ENCODE measurements around the gene NKRF. TPM values are rescaled to one million over a fixed set of nuclear protein-coding genes. Genes with fewer than 3 reads are reported as not detected.
A peak's percentile ranks its signal among the peaks of the same experiment; 100 is the strongest.

The NKRF gene
- total RNA-seq, 2 experiments from 2014 or later = 19.5 to 20.2 TPM

DNA sequence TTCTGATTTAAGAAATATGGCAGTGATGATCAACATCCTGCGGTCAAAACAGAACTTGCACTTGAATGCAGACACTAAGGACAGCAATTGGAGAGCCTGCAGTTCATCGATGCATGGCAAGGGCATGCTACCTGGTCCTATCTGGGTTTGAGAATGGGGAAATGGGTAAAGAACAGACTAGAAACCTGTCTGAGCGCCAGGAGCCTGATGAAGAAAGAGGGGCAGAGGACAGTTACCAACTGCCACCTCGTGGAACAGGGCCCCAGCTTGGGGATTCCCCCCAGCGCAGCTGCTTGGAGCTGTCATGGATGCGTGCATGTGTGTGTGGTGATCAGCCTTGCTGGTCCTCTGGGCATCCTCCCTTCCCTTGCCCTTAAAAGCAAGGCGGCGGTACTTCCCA is 30.2 kb upstream of the NKRF start:
- Mint-ChIP-seq H3K27me3 (no peaks in the 10 kb centered on the region), H3K36me3 (peaks cover 38% of the 10 kb centered on the region), H3K27ac (no peak overlapping the region), H3K4me3 (no peak overlapping the region), H3K4me1 (ENCODE audit: low read depth) (peaks cover 11% of the 10 kb centered on the region), H3K9me3 (no peaks in the 10 kb centered on the region)
- no peak for DNase-seq
- CTCF ChIA-PET = interaction anchor here (0.8 kb wide), 1 partner anchor 26 kb away, joined by 4 read pairs; no protein-coding TSS in a partner anchor
- POLR2A ChIA-PET = no interaction called here
- intact Hi-C loops (cut with micrococcal nuclease) = no loop called here

DNA sequence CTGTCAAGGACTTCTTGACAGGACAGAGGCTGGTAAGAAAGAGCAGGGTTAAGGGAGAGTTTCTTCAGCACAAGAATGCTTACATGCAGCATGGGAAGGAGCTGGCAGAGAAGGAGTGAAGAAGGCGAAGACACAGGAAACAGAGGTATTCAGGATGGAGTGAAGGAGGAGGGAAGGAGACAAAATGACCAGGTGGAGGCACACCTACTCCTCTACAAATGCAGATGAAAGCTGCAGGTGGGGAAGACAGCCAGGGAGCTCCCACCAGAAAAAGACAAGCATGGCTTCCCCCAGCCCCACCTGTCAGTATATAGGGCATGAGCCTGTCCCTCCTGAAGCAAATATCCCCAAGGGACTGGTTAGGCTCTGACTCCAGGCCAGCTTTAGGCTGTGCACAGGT is 29.6 kb upstream of the NKRF start:
- Mint-ChIP-seq H3K36me3 (peaks cover 38% of the 10 kb centered on the region), H3K9me3 (no peaks in the 10 kb centered on the region), H3K27me3 (no peaks in the 10 kb centered on the region), H3K4me1 (ENCODE audit: low read depth) (peaks cover 11% of the 10 kb centered on the region), H3K27ac (peak overlapping the region; percentile 64), H3K4me3 (no peak overlapping the region)
- CTCF ChIA-PET = no interaction called here
- POLR2A ChIA-PET = no interaction called here
- intact Hi-C loops (cut with micrococcal nuclease) = no loop called here
- no peak for DNase-seq

GRCh38 chrX:119635179-119635578 is 29.0 kb upstream of the NKRF start:
- H3K4me1 Mint-ChIP-seq (ENCODE audit: low read depth) = peaks cover 11% of the 10 kb centered on the region
- H3K4me3 Mint-ChIP-seq = no peak overlapping the region
- intact Hi-C loops (cut with micrococcal nuclease) = no loop called here
- ChIA-PET CTCF (no interaction called here), POLR2A (no interaction called here)
- DNase-seq = no peak
- H3K27ac Mint-ChIP-seq = peak overlapping the region; percentile 64
- H3K9me3 Mint-ChIP-seq = no peaks in the 10 kb centered on the region
- peaks cover 39% of the 10 kb centered on the region for H3K36me3 Mint-ChIP-seq
- no peaks in the 10 kb centered on the region for H3K27me3 Mint-ChIP-seq

DNA sequence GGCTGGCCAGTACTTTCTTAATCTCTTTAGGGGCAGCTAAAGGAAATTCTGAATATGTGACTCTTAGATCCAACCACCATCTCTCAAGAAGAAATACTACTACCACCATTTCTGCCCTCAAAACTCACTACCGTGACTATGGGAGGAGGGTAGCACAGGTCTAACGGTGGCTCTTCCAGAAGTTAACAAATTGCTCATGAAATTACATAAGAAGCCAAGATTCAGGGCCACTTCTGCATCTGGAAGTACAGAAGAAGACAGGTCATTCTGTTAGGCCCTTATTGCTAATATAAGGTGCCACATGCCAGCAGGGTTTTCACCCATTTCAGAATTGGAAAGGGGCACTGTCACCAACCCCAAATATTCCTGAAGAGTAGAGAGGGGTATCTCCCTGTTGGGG is 19.6 kb upstream of the NKRF start:
- Mint-ChIP-seq H3K27me3 (no peaks in the 10 kb centered on the region), H3K36me3 (peaks cover 20% of the 10 kb centered on the region), H3K4me1 (ENCODE audit: low read depth) (no peaks in the 10 kb centered on the region), H3K27ac (no peak overlapping the region), H3K9me3 (no peaks in the 10 kb centered on the region), H3K4me3 (no peak overlapping the region)
- ChIA-PET CTCF (interaction anchor here (1.3 to 2.2 kb wide), 2 partner anchors 16 to 104 kb away, joined by 6 to 8 read pairs; no protein-coding TSS in a partner anchor), POLR2A (no interaction called here)
- no peak for DNase-seq
- intact Hi-C loops (cut with micrococcal nuclease) = no loop called here

GRCh38 chrX:119624951-119625668 is 18.9 kb upstream of the NKRF start:
- Mint-ChIP-seq H3K27me3 (no peaks in the 10 kb centered on the region), H3K36me3 (peaks cover 18% of the 10 kb centered on the region), H3K4me1 (ENCODE audit: low read depth) (no peaks in the 10 kb centered on the region), H3K4me3 (no peak overlapping the region), H3K9me3 (no peaks in the 10 kb centered on the region), H3K27ac (peak overlapping the region; percentile 29)
- CTCF ChIA-PET = interaction anchor here (1.3 to 2.2 kb wide), 2 partner anchors 15 to 105 kb away, joined by 6 to 8 read pairs; no protein-coding TSS in a partner anchor
- intact Hi-C loops (cut with micrococcal nuclease) = no loop called here
- POLR2A ChIA-PET = no interaction called here
- no peak for DNase-seq

DNA sequence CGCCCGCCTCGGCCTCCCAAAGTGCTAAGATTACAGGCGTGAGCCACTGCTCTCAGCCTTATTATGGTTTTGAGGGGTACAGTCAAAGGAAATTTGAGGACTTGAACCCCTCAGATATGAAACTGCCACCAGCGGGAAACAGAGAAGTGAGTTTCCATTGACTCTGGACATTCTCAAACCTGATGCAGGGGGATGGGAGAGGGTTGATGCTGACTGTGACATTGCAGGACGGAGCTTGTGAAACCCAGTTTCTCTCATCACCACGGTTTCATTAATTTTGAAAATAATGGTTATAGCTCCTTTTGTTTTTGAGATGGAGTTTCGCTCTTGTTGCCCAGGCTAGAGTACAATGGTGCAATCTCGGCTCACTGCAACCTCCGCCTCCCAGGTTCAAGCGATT is 18.2 kb upstream of the NKRF start:
- POLR2A ChIA-PET = no interaction called here
- CTCF ChIA-PET = interaction anchor here (1.3 to 2.2 kb wide), 2 partner anchors 15 to 105 kb away, joined by 6 to 8 read pairs; no protein-coding TSS in a partner anchor
- Mint-ChIP-seq H3K27me3 (no peaks in the 10 kb centered on the region), H3K36me3 (peaks cover 16% of the 10 kb centered on the region), H3K27ac (no peak overlapping the region), H3K4me3 (no peak overlapping the region), H3K4me1 (ENCODE audit: low read depth) (no peaks in the 10 kb centered on the region), H3K9me3 (no peaks in the 10 kb centered on the region)
- DNase-seq = no peak
- intact Hi-C loops (cut with micrococcal nuclease) = no loop called here

GRCh38 chrX:119622356-119623232 is 16.4 kb upstream of the NKRF start:
- Mint-ChIP-seq H3K36me3 (peaks cover 9% of the 10 kb centered on the region), H3K4me3 (no peak overlapping the region), H3K27me3 (no peaks in the 10 kb centered on the region), H3K9me3 (no peaks in the 10 kb centered on the region), H3K4me1 (ENCODE audit: low read depth) (no peaks in the 10 kb centered on the region), H3K27ac (no peak overlapping the region)
- ChIA-PET POLR2A (interaction anchor here (0.6 kb wide), 1 partner anchor 145 kb away, joined by 4 read pairs; no protein-coding TSS in a partner anchor), CTCF (no interaction called here)
- no peak for DNase-seq
- intact Hi-C loops (cut with micrococcal nuclease) = no loop called here

DNA sequence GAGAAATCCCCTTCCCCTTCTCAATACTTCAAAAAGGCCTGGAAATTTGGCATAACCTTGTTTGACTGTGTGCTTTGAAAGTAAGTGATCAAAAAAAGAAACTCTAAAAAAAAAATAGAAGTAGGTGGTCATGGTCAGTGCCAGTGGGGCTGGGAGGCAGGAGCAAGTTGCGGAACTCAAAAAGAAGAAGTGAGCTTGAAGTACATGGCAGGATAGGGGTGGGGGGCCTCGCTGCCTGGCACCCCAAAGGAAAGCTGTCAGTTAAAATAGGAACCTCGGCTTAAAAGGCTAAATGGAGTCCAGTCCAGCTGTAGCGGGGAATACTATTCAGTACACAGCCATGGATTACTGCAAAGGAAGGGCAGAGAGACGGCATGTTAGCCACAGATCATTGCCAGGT is 12.2 kb upstream of the NKRF start:
- H3K27ac Mint-ChIP-seq = no peak overlapping the region
- POLR2A ChIA-PET = no interaction called here

GRCh38 chrX:119617517-119618164 is 11.4 kb upstream of the NKRF start:
- DNase-seq = no peak
- no peaks in the 10 kb centered on the region for H3K27me3 Mint-ChIP-seq
- H3K27ac Mint-ChIP-seq = no peak overlapping the region
- peaks cover 2% of the 10 kb centered on the region for H3K36me3 Mint-ChIP-seq
- no peak overlapping the region for H3K4me3 Mint-ChIP-seq
- H3K4me1 Mint-ChIP-seq (ENCODE audit: low read depth) = no peaks in the 10 kb centered on the region
- H3K9me3 Mint-ChIP-seq = no peaks in the 10 kb centered on the region
- intact Hi-C loops (cut with micrococcal nuclease) = no loop called here
- ChIA-PET CTCF (interaction anchor here (1.3 kb wide), 1 partner anchor 112 kb away, joined by 4 read pairs; no protein-coding TSS in a partner anchor), POLR2A (interaction anchor here (0.7 kb wide), 1 partner anchor 8 kb away, joined by 3 read pairs; no protein-coding TSS in a partner anchor)

More for the DNA sequence above, 12.2 kb upstream of the NKRF start:
- intact Hi-C loops (cut with micrococcal nuclease) = no loop called here
- no peaks in the 10 kb centered on the region for H3K4me1 Mint-ChIP-seq (ENCODE audit: low read depth)
- H3K4me3 Mint-ChIP-seq = no peak overlapping the region
- CTCF ChIA-PET = interaction anchor here (1.3 kb wide), 1 partner anchor 111 kb away, joined by 4 read pairs; no protein-coding TSS in a partner anchor
- no peaks in the 10 kb centered on the region for H3K9me3 Mint-ChIP-seq
- DNase-seq = no peak
- peaks cover 2% of the 10 kb centered on the region for H3K36me3 Mint-ChIP-seq
- H3K27me3 Mint-ChIP-seq = no peaks in the 10 kb centered on the region

- no peak for DNase-seq
- ChIA-PET POLR2A (no interaction called here), CTCF (no interaction called here)
- no peaks in the 10 kb centered on the region for H3K9me3 Mint-ChIP-seq
- no peaks in the 10 kb centered on the region for H3K36me3 Mint-ChIP-seq
- H3K27me3 Mint-ChIP-seq = no peaks in the 10 kb centered on the region
- H3K4me3 Mint-ChIP-seq = no peak overlapping the region
- peaks cover 2% of the 10 kb centered on the region for H3K4me1 Mint-ChIP-seq (ENCODE audit: low read depth)
- intact Hi-C loops (cut with micrococcal nuclease) = no loop called here
- no peak overlapping the region for H3K27ac Mint-ChIP-seq
Observed at GRCh38 chrX:119614776-119615175, 8.6 kb upstream of the NKRF start.

GRCh38 chrX:119607018-119607389 is 780 bp upstream of the NKRF start:
- Mint-ChIP-seq H3K27ac (peak overlapping the region; percentile 93), H3K4me3 (peak overlapping the region; percentile 83), H3K36me3 (peaks cover 6% of the 10 kb centered on the region), H3K4me1 (ENCODE audit: low read depth) (peaks cover 32% of the 10 kb centered on the region), H3K9me3 (no peaks in the 10 kb centered on the region), H3K27me3 (no peaks in the 10 kb centered on the region)
- intact Hi-C loops (cut with micrococcal nuclease) = loop anchor here (2.0 to 5.0 kb wide), 4 partner anchors 32 to 265 kb away; partner anchors contain the start of genes NDUFA1, RNF113A and UBE2A
- POLR2A ChIA-PET = interaction anchor here (1.0 to 2.2 kb wide), 4 partner anchors 33 to 185 kb away, joined by 3 to 6 read pairs (median 3); partner anchors contain the start of genes RPL39 and SEPTIN6
- CTCF ChIA-PET = no interaction called here
- no peak for DNase-seq

Measured in activated CD4-positive, alpha-beta memory T cell treated with anti-CD3 and anti-CD28 coated beads for 36 hours (primary cell).